ENCODE results near the gene RXYLT1. TPM values are rescaled to one million over a fixed set of nuclear protein-coding genes. Genes with fewer than 3 reads are reported as not detected.

RXYLT1 gene
- total RNA-seq, 3 donors from 2014 or later = 10.5 to 16.4 (median 14.0) TPM

DNA sequence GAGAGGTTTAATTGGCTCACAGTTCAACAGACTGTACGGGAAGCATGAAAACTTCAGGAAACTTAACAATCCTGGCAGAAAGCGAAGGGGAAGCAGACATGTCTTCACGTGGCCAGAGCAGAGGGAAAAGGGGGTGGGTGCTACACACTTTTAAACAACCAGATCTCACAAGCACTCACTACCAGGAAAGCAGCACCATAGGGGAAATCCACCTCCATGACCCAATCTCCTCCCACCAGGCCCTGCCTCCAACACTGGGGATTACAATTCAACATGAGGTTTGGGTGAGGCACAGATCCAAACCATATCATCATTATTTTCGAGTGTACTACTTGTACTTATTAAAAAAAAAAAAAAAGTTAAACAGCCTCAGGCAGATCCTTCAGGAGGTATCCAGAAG lies 29.9 kb downstream of the RXYLT1 start:
- H3K36me3 ChIP-seq (ENCODE audit: low read depth) = no peaks in the 10 kb centered on the region
- no peak overlapping the region for H3K4me3 ChIP-seq
- DNase-seq (no peak), ATAC-seq (no peak)
- intact Hi-C loops (cut with DNase I, micrococcal nuclease) = no loop called here
- peaks cover 19% of the 10 kb centered on the region for H3K4me1 ChIP-seq (ENCODE audit: low read depth)
- TF ChIP-seq, protein P1, sequence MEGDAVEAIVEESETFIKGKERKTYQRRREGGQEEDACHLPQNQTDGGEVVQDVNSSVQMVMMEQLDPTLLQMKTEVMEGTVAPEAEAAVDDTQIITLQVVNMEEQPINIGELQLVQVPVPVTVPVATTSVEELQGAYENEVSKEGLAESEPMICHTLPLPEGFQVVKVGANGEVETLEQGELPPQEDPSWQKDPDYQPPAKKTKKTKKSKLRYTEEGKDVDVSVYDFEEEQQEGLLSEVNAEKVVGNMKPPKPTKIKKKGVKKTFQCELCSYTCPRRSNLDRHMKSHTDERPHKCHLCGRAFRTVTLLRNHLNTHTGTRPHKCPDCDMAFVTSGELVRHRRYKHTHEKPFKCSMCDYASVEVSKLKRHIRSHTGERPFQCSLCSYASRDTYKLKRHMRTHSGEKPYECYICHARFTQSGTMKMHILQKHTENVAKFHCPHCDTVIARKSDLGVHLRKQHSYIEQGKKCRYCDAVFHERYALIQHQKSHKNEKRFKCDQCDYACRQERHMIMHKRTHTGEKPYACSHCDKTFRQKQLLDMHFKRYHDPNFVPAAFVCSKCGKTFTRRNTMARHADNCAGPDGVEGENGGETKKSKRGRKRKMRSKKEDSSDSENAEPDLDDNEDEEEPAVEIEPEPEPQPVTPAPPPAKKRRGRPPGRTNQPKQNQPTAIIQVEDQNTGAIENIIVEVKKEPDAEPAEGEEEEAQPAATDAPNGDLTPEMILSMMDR (IDR thresholded peaks at IDR 0.05) = no peak
- no peaks in the 10 kb centered on the region for H3K9me3 ChIP-seq

DNA sequence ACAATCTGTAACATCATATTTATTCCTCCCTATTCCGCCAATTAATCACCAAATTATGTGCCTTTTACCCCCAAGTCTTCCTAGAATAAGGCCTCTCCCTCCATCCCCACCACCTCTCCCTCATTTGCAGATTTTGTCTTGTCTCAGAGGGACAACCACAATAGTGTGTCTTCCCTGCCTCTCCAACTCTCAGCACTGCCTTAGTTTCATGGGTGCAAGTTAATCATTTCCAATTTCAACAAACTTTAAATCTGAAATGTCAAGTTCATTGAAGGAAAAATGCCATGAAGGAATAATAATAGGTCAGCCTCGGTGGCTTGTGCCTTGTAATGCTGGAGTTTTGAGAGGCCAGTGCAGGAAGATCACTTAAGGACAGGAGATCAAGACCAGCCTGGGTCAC lies 31.6 kb downstream of the RXYLT1 start:
- intact Hi-C loops (cut with DNase I, micrococcal nuclease) = no loop called here
- Histone ChIP-seq H3K4me1 (ENCODE audit: low read depth) (peaks cover 24% of the 10 kb centered on the region), H3K4me3 (no peak overlapping the region), H3K9me3 (no peaks in the 10 kb centered on the region), H3K36me3 (ENCODE audit: low read depth) (no peaks in the 10 kb centered on the region)
- no peak for ATAC-seq
- TF ChIP-seq, protein P1 (IDR thresholded peaks at IDR 0.05) = no peak
- no peak for DNase-seq

DNA sequence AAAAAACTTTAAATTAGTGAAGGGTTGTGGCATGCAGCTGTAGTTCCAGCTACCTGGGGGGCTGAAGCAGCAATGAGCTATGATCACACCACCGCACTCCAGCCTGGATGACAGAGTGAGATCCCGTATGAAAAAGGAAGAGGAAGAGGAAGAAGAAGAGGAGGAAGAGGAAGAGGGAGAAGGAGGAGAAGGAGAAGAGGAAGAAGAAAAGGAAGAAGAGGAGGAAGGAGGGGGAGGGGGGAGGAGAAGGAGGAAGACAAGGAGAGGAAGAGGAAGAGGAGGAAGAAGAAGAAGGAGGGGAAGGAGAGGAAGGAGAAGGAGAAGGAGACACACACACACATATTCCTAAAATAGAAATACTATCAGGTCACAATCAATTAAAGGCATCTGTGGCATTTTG lies 32.0 kb downstream of the RXYLT1 start:
- Histone ChIP-seq H3K36me3 (ENCODE audit: low read depth) (no peaks in the 10 kb centered on the region), H3K4me1 (ENCODE audit: low read depth) (peaks cover 20% of the 10 kb centered on the region), H3K9me3 (no peaks in the 10 kb centered on the region), H3K4me3 (no peak overlapping the region)
- DNase-seq = no peak
- ATAC-seq = no peak
- TF ChIP-seq, protein P1 (IDR thresholded peaks at IDR 0.05) = no peak
- intact Hi-C loops (cut with DNase I, micrococcal nuclease) = no loop called here

DNA sequence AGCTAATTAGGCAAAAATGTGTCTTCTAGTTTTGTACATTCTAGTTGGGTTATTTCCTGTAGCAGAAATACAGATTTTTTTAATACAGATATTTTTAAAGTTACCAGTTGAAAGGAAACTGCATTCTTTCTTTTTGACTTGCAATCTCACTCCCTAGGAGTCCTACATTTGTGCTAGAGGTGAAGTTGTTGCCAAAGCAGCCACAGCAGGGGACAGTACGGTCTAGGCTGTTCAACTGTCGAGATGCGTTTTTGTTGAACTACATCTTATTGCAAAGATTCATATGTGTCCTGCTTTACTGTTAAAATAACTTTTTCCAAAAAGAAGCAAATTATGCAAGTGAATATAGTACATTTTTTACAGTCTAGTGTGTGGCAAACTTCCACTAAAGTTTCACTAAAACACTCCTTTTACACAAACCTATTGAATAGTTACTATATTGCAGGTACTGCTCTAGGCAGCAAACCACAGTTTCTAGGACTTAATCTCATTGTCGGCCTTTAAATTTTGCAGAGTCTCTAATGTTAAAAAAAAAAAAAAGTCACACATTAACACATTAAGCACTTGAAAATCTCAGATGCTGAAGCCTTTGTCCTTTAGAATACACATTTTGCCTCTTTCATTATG lies 34.5 kb downstream of the RXYLT1 start:
- intact Hi-C loops (cut with DNase I, micrococcal nuclease) = no loop called here

DNA sequence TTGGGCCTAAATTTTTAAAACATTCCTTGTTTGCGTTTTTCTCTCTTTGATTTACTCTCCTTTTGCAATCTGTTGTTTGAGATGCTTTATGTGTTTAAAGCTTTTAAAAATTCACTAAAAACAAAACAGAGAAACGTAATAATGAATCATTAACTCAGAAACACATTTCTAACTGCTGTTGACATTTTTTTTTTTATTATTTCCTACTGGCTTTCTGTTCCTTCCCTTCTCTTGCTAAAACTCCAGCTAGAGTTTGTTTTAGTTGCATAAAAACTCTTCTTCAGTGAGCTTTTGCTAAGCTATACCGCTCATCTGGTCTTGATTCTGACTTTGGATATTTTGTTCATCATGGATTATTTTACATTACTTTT lies 35.8 kb downstream of the RXYLT1 start:
- H3K9me3 ChIP-seq = no peaks in the 10 kb centered on the region
- intact Hi-C loops (cut with DNase I, micrococcal nuclease) = no loop called here
- peaks cover 13% of the 10 kb centered on the region for H3K4me1 ChIP-seq (ENCODE audit: low read depth)
- TF ChIP-seq, protein P1 (IDR thresholded peaks at IDR 0.05) = no peak
- H3K4me3 ChIP-seq = no peak overlapping the region
- ATAC-seq (peak; percentile 25), DNase-seq (no peak)
- no peaks in the 10 kb centered on the region for H3K36me3 ChIP-seq (ENCODE audit: low read depth)

More for the DNA sequence above, 34.5 kb downstream of the RXYLT1 start:
- H3K36me3 ChIP-seq (ENCODE audit: low read depth) = no peaks in the 10 kb centered on the region
- DNase-seq (no peak), ATAC-seq (no peak)
- H3K9me3 ChIP-seq = no peaks in the 10 kb centered on the region
- peaks cover 13% of the 10 kb centered on the region for H3K4me1 ChIP-seq (ENCODE audit: low read depth)
- TF ChIP-seq, protein P1 (IDR thresholded peaks at IDR 0.05) = no peak
- H3K4me3 ChIP-seq = no peak overlapping the region

DNA sequence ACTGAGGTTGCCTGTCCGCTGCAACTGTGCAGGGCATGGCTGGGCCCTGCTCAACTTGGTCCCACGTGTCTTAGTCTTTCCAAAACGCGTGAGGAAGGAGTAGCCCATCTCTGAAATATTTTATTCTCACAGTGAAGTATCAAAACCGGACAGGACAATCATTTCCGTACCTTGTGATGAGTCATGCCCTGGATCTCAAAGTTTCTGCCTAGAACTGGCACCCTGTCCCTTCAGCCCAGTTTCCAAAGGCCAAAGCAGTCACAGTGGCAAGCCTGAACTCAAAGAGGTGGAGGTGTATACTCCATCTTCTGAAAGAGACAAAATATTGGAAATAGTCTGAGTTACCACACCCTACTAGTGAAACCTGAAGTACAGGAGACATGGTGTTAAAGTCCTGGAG lies 36.3 kb downstream of the RXYLT1 start:
- TF ChIP-seq, protein P1 (IDR thresholded peaks at IDR 0.05) = no peak
- DNase-seq (no peak), ATAC-seq (peak; percentile 28)
- no peaks in the 10 kb centered on the region for H3K9me3 ChIP-seq
- peaks cover 13% of the 10 kb centered on the region for H3K4me1 ChIP-seq (ENCODE audit: low read depth)
- H3K36me3 ChIP-seq (ENCODE audit: low read depth) = no peaks in the 10 kb centered on the region
- H3K4me3 ChIP-seq = no peak overlapping the region
- intact Hi-C loops (cut with DNase I, micrococcal nuclease) = no loop called here

All from mucosa of descending colon (tissue), 3 donors.